Measurements from ENCODE around the gene LSM14B.
"Not testable (repeated sequence)": the region's sequence is repeated elsewhere in the genome, so short reads cannot be mapped to it uniquely, and the experiment has no call there.

Gene LSM14B

DNA sequence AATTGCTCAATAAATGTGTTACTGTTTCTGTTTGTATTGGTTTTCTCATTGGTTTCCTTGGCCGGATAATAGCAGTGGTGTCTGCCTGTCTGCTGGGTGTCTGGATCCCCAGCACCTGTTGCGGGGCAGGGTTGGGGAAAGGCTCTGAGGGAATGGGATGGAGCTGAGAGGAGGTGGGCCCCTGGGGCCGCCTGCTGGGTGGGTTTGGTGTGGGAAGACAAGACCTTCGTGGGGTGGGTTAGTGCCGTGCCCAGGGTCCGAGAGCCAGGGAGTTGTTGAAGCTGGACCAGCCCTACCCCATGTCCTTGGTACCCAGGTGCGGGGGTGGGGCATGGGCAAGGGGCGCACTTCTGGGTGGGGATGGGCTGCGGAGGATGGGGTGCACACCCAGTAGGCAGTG, 25.3 kb downstream of the LSM14B start:
- no peak for FAIRE-seq

DNA sequence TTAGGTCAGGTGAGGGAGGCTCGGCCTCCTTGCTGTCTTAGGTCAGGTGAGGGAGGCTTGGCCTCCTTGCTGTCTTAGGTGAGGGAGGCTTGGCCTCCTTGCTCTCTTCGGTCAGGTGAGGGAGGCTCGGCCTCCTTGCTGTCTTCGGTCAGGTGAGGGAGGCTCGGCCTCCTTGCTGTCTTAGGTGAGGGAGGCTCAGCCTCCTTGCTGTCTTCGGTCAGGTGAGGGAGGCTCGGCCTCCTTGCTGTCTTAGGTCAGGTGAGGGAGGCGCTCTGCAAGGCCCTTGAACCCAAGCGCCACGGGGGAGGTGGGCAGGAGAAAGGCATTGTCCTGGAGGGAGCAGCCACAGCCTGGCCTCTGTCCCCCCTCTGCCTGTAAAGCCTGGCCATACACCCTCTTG, 26.1 kb downstream of the LSM14B start:
- not testable (repeated sequence) for FAIRE-seq

GRCh38 chr20:62148908-62149314, 26.6 kb downstream of the LSM14B start:
- FAIRE-seq = no peak

DNA sequence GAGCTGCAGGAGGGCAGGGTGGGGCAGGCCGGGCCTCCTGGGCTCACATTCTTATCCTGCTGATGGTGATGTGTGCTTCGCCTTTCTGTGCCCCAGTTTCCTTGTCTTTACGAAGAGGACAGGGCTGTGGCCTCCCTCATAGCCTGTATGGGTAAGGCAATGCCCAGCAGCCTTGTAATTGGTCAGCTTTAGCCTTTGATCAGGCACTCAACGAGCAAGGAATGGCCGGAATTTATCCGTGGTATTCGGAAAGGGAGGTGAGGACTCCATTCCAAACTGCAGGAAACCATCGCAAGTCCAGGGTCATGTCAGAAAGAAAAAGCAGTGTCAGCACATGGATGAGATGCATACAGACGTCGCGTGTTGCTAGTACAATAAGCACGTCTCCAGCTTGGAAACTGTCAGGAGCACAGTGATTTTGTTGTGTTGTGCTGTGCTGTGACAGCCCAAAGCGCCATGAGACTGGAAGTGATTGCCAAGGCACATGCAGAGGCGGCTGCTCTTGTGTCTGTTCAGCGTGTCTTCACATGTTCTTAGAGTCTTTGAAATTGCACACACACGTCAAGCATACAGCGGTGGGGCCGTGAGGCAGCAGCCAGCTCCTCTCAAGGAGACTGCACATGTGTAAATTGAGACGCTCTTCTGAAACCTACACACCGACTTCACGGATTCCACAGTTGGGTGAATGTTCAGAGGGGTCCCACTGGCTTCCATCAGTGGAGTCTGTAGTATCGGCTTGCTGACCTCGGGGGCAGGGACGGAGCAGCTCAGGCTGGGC, 27.4 kb downstream of the LSM14B start:
- FAIRE-seq = no peak

- FAIRE-seq = no peak
Observed at GRCh38 chr20:62150310-62150575, 28.0 kb downstream of the LSM14B start.

DNA sequence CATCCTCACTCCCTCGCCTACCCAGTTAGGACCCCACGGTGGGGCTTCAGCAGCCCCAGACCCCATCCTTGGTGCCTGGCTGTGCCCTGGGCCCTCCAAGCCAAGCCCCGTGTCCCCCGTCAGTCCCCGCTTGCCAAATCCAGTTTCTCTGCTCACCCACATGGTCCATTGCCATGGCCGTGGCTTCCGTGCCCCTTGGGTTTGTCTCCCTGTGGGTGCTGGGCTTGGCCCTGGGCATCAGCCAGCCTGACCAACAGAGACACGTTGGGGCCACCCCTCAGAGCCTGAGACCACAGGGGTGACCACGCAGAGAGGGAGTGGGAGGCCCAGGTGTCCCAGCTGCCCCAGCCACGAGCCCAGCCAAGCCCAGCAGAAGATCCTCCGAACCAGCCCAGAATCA, 28.9 kb downstream of the LSM14B start:
- no peak for FAIRE-seq

GRCh38 chr20:62151835-62152364, 29.6 kb downstream of the LSM14B start:
- no peak for FAIRE-seq

GRCh38 chr20:62155428-62156253, 33.4 kb downstream of the LSM14B start:
- FAIRE-seq = no peak

- FAIRE-seq = no peak
Observed at GRCh38 chr20:62156254-62156556, 33.9 kb downstream of the LSM14B start.

- FAIRE-seq = no peak
Observed at GRCh38 chr20:62156592-62157386, 34.5 kb downstream of the LSM14B start.

DNA sequence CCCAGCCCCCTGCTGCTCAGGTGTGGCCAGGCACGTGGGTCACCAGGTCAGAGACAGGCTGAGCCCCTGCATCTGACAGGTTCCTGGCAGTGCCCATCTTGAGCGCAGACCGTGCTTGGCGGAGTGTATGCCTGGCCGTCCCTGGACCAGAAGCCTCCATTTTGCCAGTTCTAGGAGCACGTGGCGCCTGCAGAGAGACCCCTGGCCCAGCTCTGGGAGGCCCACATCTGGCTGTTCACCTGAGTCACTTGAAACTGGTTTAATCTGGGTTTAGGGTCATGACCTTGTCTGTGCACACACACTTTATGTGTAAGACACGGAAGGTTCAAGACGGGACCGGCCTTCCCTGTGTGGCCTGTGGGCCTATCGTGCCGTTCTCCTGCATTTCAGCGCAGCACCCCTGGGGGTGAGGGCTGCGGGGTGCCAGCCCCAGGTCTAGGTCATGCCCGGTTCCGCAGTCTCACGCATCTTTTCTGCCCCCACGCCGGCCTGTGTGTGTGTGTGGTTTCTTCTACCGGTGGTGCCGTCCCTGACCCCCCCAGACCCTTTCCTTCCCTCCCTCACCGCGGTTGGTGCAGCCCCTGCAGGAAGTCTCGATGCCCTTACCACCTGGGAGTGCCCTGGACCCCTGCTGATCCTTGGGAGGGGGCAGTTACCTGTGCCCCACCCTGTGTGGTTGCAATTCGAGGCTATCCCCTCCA, 35.3 kb downstream of the LSM14B start:
- no peak for FAIRE-seq

GRCh38 chr20:62158088-62158400, 35.8 kb downstream of the LSM14B start:
- no peak for FAIRE-seq

- no peak for FAIRE-seq
Observed at GRCh38 chr20:62158541-62158940, 36.3 kb downstream of the LSM14B start.

- FAIRE-seq = no peak
Observed at GRCh38 chr20:62159052-62159451, 36.8 kb downstream of the LSM14B start.

DNA sequence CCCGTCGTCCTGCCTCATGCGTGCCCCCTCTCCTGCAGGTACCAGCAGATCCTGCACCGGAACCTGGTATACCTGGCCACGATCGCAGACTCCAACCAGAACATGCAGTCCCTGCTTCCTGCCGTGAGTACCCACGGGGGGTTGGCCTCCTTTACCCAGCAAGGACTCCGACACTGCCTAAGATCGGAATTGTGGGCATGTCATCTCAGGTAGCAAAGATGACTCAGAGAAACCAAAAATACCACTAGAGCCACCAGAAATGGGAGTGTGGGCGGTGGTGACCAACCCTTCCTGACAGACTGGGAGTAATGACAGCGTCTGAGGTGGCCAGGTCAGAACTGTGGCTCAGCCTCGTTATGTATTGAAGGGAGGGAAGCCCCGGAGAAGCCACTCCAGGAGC, 37.6 kb downstream of the LSM14B start:
- FAIRE-seq = no peak

DNA sequence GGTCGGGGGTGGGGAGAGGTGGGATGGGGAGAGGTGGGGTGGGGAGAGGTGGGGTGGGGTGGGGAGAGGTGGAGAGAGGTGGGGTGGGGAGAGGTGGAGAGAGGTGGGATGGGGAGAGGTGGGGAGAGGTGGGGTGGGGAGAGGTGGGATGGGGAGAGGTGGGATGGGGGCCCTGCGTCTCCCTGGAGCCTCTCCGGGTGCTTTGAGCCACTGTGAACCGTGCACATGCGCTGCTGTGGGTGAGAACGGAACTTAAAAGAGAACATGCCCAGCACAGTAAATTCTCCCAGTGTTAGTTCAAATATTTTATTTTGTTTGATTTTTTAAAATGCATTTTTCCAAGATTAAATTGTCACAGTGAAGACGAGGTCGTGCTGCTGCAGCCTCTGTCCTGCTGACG, 38.0 kb downstream of the LSM14B start:
- FAIRE-seq = no peak

DNA sequence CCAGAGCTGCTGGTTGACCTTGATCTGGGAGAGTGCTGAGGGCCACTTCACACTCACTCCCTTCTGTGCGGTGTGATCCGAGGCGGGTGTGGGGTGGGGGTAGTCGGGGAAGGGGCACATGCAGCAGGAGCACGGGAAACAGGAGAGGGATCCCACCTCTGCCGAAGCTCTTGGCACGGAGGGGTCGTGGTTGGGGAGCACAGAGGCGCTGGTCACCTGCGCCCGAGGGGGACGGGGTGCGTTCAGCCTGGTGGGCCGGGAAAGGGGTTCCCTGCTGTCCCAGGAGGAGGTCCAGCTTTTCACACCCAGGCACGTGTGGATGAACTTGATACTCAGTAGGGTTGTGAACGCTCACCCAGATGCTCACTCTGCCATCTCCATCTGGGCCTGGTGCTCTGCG, 38.6 kb downstream of the LSM14B start:
- no peak for FAIRE-seq

DNA sequence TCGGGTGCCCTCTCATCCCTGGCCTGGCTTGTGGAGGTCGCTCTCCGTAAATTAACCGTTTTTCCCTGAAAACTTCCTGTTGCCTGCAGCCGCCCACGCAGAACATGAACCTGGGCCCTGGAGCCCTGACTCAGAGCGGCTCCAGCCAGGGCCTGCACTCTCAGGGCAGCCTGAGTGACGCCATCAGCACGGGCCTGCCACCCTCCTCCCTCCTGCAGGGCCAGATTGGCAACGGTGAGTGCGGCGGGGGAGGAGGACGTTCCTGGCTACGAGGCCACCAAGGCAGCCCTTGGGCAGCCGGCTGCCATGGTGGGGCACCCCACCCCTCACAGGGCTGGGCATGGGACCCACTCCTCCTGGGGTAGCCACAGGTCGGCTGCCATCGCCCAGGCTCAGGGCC, 39.1 kb downstream of the LSM14B start:
- no peak for FAIRE-seq

GRCh38 chr20:62162765-62163484, 40.6 kb downstream of the LSM14B start:
- FAIRE-seq = no peak

DNA sequence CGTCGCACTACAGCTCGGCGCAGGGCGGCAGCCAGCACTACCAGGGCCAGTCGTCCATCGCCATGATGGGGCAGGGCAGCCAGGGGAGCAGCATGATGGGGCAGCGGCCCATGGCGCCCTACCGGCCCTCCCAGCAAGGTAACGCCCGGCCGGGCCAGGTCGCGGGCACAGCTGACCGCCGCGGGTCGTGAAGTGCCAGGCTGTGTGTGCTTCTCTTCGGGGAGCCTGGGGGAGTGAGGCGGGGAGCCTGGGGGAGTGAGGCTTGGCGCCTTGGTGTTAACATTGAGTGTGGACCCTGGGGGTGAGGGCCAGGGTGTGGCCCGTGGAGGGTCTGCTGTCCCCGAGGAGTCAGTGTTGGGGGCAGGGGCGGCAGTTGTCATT, 41.2 kb downstream of the LSM14B start:
- FAIRE-seq = no peak

- no peak for FAIRE-seq
Observed at GRCh38 chr20:62163986-62164762, 41.9 kb downstream of the LSM14B start.
